ENCODE measurements around the gene ANKRD42. TPM values are rescaled to one million over a fixed set of nuclear protein-coding genes. Genes with fewer than 3 reads are reported as not detected.

ANKRD42 gene
- total RNA-seq, 1 donor from 2014 or later = 7.9 TPM

GRCh38 chr11:83166193-83166866 is 27.2 kb upstream of the ANKRD42 start:
- no peak for DNase-seq (ENCODE audit: low read depth, low spot score)
- no peak for TF ChIP-seq CTCF (conservative IDR thresholded peaks at IDR 0.05)
- Mint-ChIP-seq H3K27ac (ENCODE audit: unreplicated experiment) (no peak overlapping the region), H3K27me3 (ENCODE audit: low read depth) (no peaks in the 10 kb centered on the region), H3K36me3 (ENCODE audit: low read depth) (peaks cover 44% of the 10 kb centered on the region), H3K9me3 (peaks cover 4% of the 10 kb centered on the region), H3K4me1 (peaks cover 32% of the 10 kb centered on the region), H3K4me3 (no peak overlapping the region)

GRCh38 chr11:83168756-83169155 is 24.8 kb upstream of the ANKRD42 start:
- DNase-seq (ENCODE audit: low read depth, low spot score) = no peak
- Mint-ChIP-seq H3K4me1 (peaks cover 30% of the 10 kb centered on the region), H3K36me3 (ENCODE audit: low read depth) (peaks cover 48% of the 10 kb centered on the region), H3K9me3 (peaks cover 4% of the 10 kb centered on the region), H3K4me3 (no peak overlapping the region), H3K27ac (ENCODE audit: unreplicated experiment) (no peak overlapping the region), H3K27me3 (ENCODE audit: low read depth) (no peaks in the 10 kb centered on the region)
- no peak for TF ChIP-seq CTCF (conservative IDR thresholded peaks at IDR 0.05)

DNA sequence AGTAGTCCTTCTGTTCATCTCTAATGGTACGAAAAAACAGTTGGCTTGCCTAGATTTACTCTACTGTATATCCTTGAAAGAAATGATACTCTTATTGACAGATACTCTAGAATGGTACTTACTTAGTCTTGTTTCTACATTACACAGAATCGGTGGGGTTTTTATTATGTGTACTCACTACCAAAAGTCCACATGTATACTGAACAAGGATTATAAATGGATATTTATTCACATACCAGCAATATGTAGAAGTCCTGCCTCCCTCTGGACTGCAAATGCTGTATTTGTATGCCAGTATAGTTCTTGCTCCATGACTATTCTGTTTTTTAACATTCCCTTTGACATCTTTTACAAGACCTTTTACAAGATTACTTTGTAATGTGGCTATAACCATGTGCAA is 22.6 kb upstream of the ANKRD42 start:
- TF ChIP-seq CTCF (conservative IDR thresholded peaks at IDR 0.05) = no peak
- no peak overlapping the region for H3K27ac Mint-ChIP-seq (ENCODE audit: unreplicated experiment)
- H3K4me1 Mint-ChIP-seq = peaks cover 30% of the 10 kb centered on the region
- no peaks in the 10 kb centered on the region for H3K27me3 Mint-ChIP-seq (ENCODE audit: low read depth)
- H3K36me3 Mint-ChIP-seq (ENCODE audit: low read depth) = peaks cover 39% of the 10 kb centered on the region
- no peak for DNase-seq (ENCODE audit: low read depth, low spot score)
- H3K4me3 Mint-ChIP-seq = no peak overlapping the region
- peaks cover 4% of the 10 kb centered on the region for H3K9me3 Mint-ChIP-seq

DNA sequence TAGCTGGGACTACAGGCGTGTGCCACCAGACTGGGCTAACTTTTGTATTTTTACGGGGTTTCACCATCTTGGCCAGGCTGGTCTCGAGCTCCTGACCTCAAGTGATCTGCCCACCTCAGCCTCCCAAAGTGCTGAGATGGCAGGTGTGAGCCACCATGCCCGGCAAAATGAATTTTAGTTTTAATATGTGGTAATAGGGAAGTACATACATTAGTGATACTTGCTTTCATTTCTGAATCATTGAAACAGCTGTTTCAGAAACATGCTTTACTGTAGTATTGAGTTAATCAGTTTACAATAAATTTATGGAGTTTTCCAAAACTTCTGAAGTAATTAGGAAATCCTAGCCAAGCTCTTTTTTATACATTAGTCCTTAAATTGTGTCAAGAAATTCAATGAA is 21.0 kb upstream of the ANKRD42 start:
- Mint-ChIP-seq H3K4me1 (peaks cover 25% of the 10 kb centered on the region), H3K4me3 (no peak overlapping the region), H3K9me3 (peaks cover 3% of the 10 kb centered on the region), H3K27ac (ENCODE audit: unreplicated experiment) (no peak overlapping the region), H3K27me3 (ENCODE audit: low read depth) (no peaks in the 10 kb centered on the region), H3K36me3 (ENCODE audit: low read depth) (peaks cover 34% of the 10 kb centered on the region)
- DNase-seq (ENCODE audit: low read depth, low spot score) = no peak
- no peak for TF ChIP-seq CTCF (conservative IDR thresholded peaks at IDR 0.05)

DNA sequence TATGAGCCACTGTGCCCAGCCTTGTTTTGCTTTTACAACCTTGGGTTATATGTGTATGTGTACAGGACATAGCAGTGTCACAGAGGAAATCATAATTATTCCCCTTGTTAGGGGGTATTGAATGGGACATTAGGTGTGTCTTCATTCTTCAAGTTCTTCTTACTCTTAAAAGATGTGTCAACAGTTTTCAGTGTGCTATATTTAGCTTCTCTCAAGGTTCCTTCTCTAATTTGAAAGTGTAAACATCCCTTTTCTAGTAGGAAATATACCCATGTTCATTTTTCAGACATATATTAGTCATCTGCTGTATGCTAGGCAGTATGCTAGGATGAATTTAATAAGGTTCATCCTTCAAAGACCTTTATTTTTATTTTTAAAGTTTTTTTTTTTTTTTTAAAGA is 19.5 kb upstream of the ANKRD42 start:
- no peak for DNase-seq (ENCODE audit: low read depth, low spot score)
- Mint-ChIP-seq H3K27me3 (ENCODE audit: low read depth) (no peaks in the 10 kb centered on the region), H3K4me1 (peaks cover 23% of the 10 kb centered on the region), H3K9me3 (no peaks in the 10 kb centered on the region), H3K36me3 (ENCODE audit: low read depth) (peaks cover 20% of the 10 kb centered on the region), H3K4me3 (no peak overlapping the region), H3K27ac (ENCODE audit: unreplicated experiment) (no peak overlapping the region)
- no peak for TF ChIP-seq CTCF (conservative IDR thresholded peaks at IDR 0.05)

Data from neural crest cell (in vitro differentiated cells).